SHP77 (cell line): ENCODE measurements around the gene BCAP29.

ENCODE experiments used
- DNase-seq, 2 experiments: peaks; one replicate each; lab custom pipeline; 2025; lab: John Stamatoyannopoulos, UW

The BCAP29 gene

DNA sequence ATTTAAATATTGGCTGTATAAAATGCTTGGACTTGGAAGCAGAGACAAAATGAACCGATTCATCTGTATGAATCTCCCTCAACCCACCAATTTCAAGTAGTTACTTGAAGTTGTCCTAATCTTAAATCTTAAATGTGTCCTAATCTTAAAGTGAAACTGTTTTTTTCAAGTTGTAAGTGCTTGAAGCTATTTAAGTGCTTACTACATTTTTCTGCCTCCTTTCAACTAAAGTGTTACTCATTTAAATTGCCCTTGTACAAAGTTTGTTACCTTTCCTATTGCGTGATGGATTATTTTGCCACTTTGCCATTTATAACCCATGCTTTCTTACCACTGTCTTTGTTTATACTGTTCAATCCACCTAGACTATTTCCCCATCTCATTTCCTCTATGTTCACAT is 2.8 kb downstream of the BCAP29 start:
- no peak for DNase-seq

DNA sequence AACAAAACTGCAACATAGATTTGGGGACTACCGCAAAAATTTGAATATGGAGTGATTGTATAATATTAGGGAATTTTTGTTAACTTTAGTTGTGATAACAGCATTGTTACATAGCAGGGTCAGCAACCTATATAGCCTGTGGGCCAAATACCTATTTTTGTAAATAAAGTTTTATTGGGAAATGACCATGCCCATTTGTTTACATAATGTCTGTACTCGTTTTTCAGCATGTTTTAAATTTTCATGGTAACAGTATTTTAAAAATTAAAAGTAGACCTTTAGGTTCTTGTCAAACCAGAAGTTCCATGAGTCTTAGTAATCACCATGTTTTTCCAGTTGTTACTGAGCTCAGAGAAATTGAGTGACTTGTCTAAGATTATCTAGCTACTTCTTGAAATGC is 4.7 kb downstream of the BCAP29 start:
- no peak for DNase-seq

DNA sequence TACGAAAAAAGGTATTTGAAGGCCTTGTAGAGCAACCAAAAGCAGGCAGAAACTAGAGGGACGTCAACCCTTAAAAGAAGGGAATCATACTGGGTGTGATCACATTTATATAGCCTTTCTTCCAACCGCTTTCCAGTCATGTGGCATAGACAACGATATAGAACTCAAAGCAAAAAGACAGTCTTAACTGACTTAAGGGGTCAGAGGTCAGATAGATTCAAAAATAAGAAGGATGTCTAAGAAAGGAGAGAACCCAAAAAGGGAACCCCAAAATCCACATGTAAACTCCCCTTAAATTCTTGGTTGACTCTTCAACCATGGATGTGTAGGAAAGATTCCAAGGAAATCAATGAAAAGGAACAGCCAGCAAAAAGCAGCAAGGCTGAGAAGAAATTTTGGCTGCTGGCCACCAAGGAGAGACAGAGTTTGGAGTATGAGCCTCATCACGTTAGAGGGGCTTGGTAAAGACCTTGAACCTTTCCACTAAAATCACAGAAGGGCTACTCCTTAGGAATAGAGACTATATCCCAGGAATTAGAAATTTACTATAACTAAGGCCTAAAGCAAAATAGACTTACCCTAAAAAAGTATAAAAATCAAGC is 8.6 kb downstream of the BCAP29 start:
- DNase-seq: no peak

DNA sequence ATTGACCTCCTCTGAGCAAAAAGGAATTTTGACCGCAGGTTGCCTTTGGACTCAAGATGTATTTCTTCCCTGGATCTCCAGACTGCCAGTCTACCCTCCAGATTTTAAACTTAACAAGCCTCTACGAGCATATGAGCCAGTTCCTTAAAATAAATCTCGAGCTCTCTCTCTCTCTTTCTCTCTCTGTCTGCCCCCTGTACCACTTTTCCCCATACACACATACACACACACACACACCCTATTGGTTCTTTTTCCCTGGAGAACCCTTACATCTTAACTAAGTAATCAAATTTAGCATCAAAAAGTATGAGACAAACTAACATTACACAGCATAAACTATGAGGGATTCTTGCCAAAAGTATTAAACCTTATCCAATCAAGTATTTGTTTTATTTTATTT is 11.4 kb downstream of the BCAP29 start:
- no peak for DNase-seq

DNA sequence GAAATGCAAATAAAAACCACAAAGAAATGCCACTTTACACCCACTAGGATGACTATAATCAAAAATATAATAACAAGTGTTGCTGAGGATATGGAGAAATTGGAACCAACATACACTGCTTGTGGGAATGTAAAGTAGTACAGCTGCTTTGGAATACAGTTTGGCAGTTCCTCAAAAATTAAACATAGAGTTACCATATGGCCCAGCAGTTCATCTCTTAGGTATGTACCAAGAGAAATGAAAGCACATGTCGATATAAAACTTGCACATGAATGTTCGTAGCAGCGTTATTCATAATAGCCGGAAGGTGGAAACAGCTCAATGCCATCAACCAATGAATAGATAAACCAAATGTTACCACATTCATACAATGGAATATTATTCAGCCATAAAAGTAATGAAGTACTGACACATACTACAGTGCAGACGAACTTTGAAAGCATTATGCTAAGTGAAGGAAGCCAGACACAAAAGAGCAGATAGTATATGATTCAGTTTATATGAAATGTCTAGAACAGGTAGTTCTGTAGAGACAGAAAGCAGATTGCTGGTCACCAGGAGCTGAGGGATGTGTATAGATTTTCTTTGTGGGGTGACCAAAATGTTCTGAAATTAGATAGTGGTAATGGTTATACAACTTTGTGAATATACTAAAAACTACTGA is 12.4 kb downstream of the BCAP29 start:
- no peak for DNase-seq

DNA sequence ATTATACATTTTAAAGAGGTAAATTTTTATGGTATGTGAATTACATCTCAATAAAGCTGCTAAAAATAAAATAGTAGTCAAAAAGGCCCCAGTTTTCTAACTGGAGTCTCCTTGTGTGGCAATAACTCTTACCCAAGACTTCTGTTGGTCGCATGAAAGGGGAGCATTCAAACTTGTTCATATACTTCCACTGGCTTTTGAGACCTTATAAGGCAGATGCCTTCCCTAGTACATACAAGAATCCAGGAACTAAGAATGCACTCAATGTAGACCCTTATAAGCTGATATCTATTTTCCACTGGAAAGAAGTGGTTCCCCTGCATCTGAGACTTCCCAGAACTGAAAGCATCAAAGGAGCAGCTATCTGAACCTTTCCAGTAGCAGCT is 13.0 kb downstream of the BCAP29 start:
- no peak for DNase-seq

DNA sequence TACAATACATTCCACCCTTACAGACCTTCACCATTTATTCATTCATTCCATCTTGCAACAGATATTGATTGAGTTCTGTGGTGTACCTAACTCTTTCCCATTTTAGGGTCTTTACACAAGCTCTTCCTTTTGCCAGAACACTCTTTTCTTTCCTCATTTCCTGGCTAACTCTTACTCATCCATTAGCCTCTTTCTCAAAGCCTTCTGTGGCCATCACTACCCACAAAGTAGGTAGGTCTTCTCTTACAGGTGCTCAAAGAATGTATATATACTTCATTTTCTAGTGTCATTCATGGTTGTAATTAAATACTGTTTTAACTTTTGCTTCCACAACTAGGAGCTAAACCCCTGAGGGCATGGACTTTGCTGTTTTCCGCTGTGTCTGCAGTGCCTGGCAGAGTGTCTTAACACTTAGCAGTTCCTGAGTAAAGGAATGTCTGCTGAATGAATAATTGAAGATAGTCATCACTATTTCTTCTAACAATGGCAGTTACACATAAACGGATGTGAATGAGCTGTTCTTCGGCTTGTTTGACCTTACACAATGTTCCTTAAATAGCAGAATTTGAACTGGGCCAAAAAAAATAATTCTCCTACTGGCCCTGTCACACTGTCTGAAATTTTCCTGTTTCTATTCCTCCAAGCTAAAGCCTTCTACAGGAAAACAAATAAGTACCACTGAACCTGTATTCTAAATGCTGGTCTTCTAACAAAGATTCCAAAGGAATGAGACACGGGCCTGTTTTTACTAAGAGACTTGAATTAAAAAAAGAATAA is 15.1 kb downstream of the BCAP29 start:
- no peak for DNase-seq

DNA sequence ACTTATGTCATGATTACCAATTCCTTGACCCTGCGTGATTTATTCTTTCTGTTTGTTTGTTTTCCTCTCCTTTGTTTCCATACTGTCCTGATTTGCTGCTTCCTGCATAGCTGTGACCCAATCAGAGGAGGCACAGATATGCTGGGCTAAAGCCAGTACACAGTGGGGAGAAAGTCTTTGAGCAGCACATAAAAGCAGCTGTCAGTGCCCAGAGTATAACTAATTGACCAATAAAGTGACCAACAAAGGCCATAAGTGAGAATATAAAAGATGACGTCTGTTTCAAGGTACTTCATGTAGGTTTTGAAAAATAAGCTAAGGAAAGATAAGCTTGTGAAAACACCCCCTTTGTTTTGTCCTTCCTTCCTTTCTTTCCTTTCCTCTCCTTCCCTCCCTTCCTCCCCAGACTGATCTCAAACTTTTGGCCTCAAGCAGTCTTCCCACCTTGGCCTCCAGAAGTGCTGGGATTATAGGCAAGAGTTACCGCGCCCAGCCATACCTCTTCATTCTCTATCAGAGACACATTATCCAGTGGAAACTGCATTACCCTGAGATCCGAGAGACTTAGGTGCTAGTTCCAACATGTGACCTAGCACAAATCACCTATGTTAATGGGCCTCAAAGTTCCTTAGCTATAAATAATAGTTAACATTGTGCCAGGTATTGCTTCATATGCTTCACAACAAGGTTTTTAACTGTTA is 17.0 kb downstream of the BCAP29 start:
- no peak for DNase-seq

DNA sequence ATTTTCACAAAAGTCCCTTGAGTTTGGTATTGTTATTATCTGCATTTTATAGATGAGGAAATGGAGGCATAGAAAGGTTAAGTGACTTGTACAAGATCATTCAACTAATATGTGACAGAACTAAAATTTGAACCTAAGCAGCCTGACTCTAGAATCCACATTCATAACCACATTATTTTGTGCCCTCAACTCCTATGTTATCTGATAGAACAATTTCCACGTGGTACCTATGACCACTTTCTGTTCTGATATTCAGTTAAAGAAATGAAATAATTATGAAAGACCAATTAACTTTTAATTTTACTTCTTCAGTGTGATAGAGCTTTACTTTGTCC is 17.5 kb downstream of the BCAP29 start:
- DNase-seq: no peak

DNA sequence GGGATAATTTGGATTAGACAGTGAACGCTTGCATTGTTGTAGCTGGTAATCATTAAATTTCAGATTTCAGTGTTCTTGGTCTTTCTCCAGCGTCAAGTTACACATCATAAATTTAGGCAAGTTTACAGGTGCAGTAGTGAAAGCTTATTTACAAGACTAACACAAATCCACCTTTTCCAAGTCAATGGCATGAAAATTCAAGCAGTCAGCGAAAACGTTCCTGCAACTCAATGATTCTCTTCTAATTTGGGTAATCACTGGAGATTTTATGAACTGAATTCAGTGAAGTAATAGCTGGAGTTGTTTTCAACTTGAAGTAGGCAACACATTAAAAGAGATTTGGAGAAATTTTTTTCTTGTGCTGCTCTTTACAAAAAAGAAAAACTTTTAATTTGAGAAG is 17.9 kb downstream of the BCAP29 start:
- DNase-seq: no peak

DNA sequence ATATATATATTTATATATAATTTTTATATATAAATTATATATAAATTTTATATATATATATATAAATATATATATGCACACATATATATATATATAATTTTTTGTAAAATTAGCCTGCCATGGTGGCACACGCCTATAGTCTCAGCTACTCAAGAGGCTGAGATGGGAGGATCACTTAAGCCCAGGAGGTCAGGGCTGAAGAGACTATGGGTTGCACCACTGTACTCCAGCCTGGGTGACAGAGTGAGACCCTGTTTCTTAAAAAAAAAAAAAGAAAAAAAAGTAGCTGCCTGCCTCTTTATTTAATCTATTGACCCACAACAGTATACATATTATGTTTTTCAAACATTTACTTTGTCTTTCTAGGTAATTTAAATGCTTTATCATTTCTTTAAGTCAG is 19.2 kb downstream of the BCAP29 start:
- DNase-seq: no peak

DNA sequence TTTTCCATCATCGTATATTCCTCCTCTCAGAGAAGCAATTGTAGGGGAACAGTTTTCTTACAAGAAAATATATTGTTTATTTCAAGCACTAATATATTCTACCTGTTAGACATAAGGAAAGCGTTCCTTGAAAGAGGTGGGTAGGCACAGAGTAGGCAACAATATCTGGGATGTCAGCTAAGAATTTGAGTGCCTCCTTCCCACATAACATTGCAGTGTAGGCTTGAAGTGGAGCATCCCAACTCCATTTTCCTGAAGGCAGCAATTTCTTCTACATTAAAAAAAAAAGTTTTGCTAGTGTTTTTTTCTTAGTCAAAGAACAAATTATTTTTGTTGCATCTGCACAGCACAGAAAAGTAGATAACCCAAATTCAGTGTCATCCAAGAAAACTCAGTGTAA is 20.8 kb downstream of the BCAP29 start:
- no peak for DNase-seq

DNA sequence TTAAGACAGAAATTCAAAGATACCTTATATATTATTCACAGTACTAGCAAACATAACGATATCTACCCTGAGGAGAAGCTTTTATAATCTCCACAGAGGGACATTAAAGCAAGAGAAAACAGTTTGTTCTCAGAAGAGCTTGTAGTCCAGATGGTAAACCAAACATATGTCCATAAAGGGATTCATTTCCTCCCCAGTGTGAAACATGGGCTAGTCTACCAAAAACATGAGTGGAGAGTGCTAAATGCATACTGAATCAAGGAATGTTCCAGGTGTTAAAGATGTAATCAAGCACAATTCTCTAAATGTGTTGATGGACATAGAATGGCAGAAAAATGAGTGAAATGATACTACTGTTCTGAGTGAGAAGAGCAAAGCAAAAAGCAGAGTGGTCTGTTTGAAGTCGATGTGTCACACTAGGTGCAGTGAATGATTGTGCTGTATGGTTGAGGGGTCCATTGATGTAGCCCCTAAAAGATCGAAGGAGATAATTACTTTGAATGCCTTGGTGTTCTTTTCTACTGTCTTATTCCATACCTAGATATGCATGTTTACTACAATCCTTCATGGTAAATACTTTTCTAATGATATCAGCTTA is 25.3 kb downstream of the BCAP29 start:
- DNase-seq: no peak

DNA sequence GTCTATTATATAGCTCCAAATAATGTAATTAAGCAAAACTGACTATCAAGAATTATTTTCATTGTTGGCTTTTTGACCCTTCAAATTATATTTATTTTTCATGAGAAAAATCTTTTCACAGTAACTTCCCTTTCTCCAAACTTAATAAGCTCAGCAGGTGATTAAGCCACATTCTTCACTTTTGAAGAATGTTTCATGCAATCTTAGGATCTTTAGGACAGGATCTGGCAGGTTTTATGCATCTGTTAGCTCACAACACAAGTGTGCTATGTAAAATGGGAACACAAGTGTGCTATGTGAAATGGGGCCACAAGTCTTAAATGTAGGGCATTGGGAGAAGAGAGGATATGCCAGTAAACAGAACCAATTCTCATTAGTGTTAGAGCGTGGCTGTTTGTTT is 26.3 kb downstream of the BCAP29 start:
- DNase-seq: no peak

DNA sequence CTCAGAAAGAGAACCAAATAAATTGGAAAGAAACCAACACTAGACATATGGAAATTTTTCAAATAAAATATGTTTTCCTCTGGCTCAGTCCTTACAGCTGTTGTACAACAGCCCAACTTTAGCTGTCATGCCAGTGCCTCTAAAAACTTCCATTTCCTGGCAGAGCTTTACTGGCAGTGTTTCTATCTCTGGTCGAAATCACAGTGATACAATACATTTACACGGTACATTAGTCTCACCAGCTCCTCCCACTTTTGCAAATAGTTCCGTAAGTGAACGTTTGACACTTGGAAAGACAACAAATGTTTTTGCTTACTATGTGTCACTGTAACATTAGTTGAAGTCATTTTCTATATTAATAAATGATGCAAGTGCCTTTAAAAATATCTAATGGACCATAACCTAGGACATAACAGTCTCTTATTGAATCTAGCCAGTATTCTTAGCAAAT is 29.8 kb downstream of the BCAP29 start:
- DNase-seq: no peak

DNA sequence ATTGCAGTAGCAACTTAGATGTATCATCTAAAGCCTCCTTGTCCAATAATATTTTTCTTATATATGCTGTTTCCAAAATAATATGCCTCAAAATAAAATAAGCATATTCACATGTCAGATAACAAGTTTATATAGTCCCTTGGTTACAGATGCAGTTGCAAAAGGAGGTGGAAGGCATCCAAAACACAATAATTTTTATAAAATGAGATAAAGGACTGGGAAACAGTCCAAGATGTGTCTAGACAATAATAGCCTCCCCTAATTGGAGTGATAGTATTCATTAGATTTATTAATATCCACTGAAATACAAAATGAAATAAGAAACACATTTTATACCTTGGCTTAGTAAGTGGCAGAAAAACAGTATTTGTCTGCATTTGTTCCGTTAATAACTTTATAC is 30.3 kb downstream of the BCAP29 start:
- no peak for DNase-seq

DNA sequence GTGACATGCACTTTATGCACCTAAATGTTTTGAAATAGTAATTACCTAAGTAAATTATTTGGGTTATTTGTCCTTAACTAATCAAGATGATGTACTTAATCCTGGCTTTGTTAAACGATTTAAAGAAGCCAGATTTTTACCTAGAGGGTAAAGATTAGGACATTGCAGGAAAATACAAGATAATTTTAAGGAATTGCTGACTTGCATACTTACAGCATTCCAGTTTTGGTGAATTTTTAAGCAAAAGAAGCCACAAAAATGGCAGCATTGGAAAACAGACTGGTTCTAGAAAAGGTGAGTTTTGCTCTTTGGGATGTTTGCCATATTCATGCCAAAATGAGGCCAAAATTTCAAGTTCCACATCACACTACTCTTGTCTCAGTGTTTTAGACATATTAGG is 33.4 kb downstream of the BCAP29 start:
- no peak for DNase-seq

DNA sequence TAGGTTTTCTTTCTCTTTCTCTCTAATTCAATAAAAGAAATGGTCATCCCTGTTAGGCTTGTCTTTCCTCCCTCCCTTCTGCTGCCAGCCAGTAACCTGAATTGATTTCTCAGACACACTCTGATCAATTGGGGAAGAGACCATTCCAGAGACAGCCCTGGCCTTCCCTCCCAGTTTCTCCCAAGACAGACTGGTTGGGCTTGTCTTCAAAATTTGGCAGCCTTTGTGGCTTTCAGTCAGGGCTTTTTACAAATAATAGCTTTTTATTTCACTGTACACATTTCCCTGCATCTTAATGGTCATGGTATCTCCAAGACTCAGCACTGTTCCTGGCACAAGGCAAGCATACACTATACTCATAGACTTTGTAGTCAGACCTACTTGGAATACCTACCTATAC is 33.9 kb downstream of the BCAP29 start:
- DNase-seq: no peak

DNA sequence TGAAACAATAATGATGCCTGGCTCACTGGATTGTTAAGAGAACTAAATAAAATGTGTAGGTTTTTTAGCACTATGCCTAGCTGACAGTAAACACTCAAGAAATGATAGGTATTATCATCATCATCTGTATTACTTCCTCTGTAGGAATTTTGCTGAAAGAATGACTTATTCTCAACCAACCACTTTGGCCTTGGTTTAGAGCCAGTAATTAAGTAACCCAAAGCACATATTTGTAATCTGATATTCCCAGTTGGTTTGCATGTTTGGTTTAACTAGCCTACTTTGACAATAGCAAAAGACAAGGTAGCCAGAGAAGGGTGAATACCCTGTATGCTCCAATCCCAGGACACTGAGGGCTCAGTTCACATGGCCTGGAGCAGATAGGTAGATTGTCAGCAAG is 34.4 kb downstream of the BCAP29 start:
- DNase-seq: no peak

DNA sequence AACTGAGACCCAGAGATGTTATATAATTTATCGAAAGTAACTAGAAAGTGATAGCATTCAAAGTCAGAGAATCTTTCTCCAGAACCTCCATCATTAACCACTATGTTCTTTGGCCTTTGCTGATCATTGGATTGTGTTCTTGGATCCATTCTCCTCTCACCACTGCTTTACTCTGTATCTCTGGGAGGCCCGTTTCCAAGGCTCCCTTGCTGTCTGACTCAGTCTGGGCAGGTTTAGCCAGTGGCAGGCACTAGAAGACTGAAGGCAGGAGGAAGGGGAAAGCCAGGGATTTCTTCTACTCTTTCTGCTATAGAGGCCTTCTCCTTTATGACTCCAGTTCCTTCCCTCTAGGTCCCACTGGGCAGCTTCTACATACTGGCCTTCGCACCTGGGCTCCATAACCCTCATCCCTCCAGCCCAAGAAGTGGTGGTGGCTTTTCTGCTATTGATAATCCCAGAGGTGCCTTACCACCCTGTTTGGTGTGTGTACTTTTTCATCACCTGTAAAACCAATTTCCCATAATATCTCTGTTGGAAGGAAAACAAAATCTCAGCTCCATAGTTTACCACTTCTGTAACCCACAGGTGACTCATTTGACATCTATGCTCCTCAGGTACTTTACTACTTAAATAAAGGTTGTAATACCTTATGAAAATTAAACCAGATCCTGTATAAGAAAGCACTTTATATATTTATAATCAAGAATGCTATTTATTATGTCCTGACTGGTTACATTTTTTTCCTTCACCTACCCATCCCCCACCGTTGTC is 36.0 kb downstream of the BCAP29 start:
- DNase-seq: no peak

DNA sequence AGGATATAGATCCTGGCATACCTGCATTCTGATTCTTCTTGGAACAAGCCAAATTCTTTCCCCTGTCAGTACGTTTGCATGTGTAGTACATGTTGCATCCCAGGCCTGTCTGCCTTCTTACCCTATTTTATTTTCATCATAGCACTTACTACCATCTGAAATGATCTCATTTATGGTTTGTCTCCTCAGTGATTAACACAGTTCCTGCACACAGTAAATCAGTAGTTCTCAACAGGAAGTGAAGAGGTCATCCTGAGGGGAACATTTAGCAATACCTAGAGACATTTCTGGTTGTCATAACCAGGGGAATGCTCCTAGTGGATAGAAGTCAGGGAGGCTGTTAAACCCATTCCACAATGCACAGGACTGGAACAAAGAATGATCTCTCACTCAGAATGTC is 42.4 kb downstream of the BCAP29 start:
- no peak for DNase-seq

DNA sequence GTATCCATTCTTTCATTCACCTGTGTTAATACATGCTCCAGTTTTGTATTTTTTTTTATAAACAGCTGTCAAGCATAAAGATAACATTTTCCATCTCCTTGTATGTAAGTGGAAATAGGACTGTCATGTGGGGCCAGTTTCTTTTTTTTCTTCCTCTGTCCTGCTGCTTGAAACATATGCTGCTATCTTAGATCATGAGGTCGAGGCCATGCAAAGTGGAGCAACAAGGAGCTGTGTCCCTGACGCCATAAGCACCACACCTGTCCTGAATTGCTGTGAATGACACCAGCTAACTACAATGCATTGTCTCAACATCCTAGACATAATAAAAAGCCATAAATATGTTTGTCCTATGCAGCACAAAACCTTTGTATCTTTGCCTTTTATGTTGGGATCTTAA is 42.8 kb downstream of the BCAP29 start:
- DNase-seq: no peak
